OCI-LY7 (cell line): ENCODE data around the gene PDK2. TPM values are rescaled to one million over a fixed set of nuclear protein-coding genes. Genes with fewer than 3 reads are reported as not detected.

Experiments used
- BruUV-seq: library from RNA; stranded (reverse); fragments of 400-500 nt; replicated peaks from 2 replicates; lab custom pipeline; 2021; lab: Mats Ljungman, UMichigan
- CTCF ChIA-PET: fragments of 300-600 bp; sonication (Branson Sonifier 250); formaldehyde crosslinking; loops from one replicate; lab custom pipeline; 2022; ENCODE audit warnings: antibody characterized with exemption; ENCODE audit not compliant: unreplicated experiment; lab: Charles Lee
- POLR2A ChIA-PET: fragments of 300-600 bp; sonication (Branson Sonifier 250); formaldehyde crosslinking; loops from one replicate; lab custom pipeline; 2022; ENCODE audit warnings: antibody characterized with exemption; lab: Charles Lee
- DNase-seq: peaks from one replicate; pipeline ENCODE4 v3.0.0-alpha.2; 2015; ENCODE audit warnings: low spot score
- H2AFZ ChIP-seq: fragments of 200-600 bp; sonication (generic), shearing (Covaris generic); 2 replicates; pipeline ENCODE4 v1.6.1; 2014; ENCODE audit warnings: mild to moderate bottlenecking, antibody characterized with exemption, low read length, moderate library complexity
- H3K27ac ChIP-seq: fragments of 200-600 bp; sonication (generic); 2 replicates; pipeline ENCODE4 v1.5.1; 2014; ENCODE audit warnings: mixed run types, low read depth, mild to moderate bottlenecking, moderate library complexity, low read length, inconsistent platforms; ENCODE audit not compliant: poor library complexity, severe bottlenecking
- H3K36me3 ChIP-seq: fragments of 200-600 bp; sonication (generic); 2 replicates; pipeline ENCODE4 v1.6.1; 2014; ENCODE audit warnings: mild to moderate bottlenecking, antibody characterized with exemption, low read length, moderate library complexity, mixed read lengths; ENCODE audit not compliant: insufficient read depth
- H3K4me1 ChIP-seq: fragments of 200-600 bp; sonication (generic); 2 replicates; pipeline ENCODE4 v1.5.1; 2014; ENCODE audit warnings: mild to moderate bottlenecking, low read length; ENCODE audit not compliant: insufficient read depth, poor library complexity, severe bottlenecking
- H3K4me2 ChIP-seq: fragments of 200-600 bp; sonication (generic); 2 replicates; pipeline ENCODE4 v1.6.1; 2014; ENCODE audit warnings: mild to moderate bottlenecking, low read length
- H3K4me3 ChIP-seq: fragments of 200-600 bp; sonication (generic); 2 replicates; pipeline ENCODE4 v1.5.1; 2014; ENCODE audit warnings: mild to moderate bottlenecking, low read depth, low read length; ENCODE audit not compliant: poor library complexity, severe bottlenecking
- H3K79me2 ChIP-seq: fragments of 200-600 bp; sonication (generic); 2 replicates; pipeline ENCODE4 v1.6.1; 2016; ENCODE audit warnings: low read depth, mild to moderate bottlenecking, low read length, moderate library complexity, mixed read lengths; ENCODE audit not compliant: insufficient read depth
- H3K9me2 ChIP-seq: fragments of 200-600 bp; sonication (generic); 2 replicates; pipeline ENCODE4 v1.6.1; 2016; ENCODE audit warnings: mild to moderate bottlenecking, low read length, mixed read lengths; ENCODE audit not compliant: insufficient read depth
- H3K9me3 ChIP-seq: fragments of 200-600 bp; sonication (generic); 2 replicates; pipeline ENCODE4 v1.6.1; 2014; ENCODE audit warnings: mild to moderate bottlenecking, mixed run types, low read length, mixed read lengths
- H4K20me1 ChIP-seq: fragments of 200-600 bp; sonication (generic); 2 replicates; pipeline ENCODE4 v1.6.1; 2014; ENCODE audit warnings: mild to moderate bottlenecking, antibody characterized with exemption, low read length, moderate library complexity, mixed read lengths; ENCODE audit not compliant: insufficient read depth
- CTCF ChIP-seq: fragments of 200-600 bp; sonication (generic); conservative IDR thresholded peaks from 2 replicates; pipeline ENCODE4 v1.5.1; 2014; ENCODE audit warnings: mild to moderate bottlenecking, antibody characterized with exemption, low read length, moderate library complexity, mixed read lengths
- EZH2phosphoT487 ChIP-seq: fragments of 200-600 bp; sonication (generic); IDR thresholded peaks from 2 replicates; pipeline ENCODE4 v1.6.1; 2018; ENCODE audit warnings: low read depth, borderline replicate concordance, mild to moderate bottlenecking, mixed run types, antibody characterized with exemption, low read length, moderate library complexity, mixed read lengths
- intact Hi-C: fragments of 100-400 bp; cut with micrococcal nuclease; formaldehyde crosslinking; loops from one replicate; pipeline ENCODE4 v1.10.0; 2022; ENCODE audit not compliant: unreplicated experiment
- total RNA-seq, 2 experiments: library from RNA; depleted of rRNA in 1 of 2; stranded (reverse); fragments of >200 nt in 1 of 2; shearing (Covaris generic) in 1 of 2; gene quantifications; 2 replicates each; pipeline ENCODE4 v1.2.3, GENCODE V29; 2014 to 2022

PDK2 gene
- total RNA-seq, 2 experiments from 2014 or later, result 21.8 to 27.7 TPM

GRCh38 chr17:50075446-50076032, 19.6 kb upstream of the PDK2 start:
- H3K4me2 ChIP-seq, result no peak overlapping the region
- POLR2A ChIA-PET, result no interaction called here
- BruUV-seq, result no TSS peak
- no peaks in the 10 kb centered on the region for H4K20me1 ChIP-seq
- H3K27ac ChIP-seq, result no peak overlapping the region
- CTCF ChIA-PET, result no interaction called here
- peaks cover 43% of the 10 kb centered on the region for H3K4me1 ChIP-seq
- no peaks in the 10 kb centered on the region for H3K79me2 ChIP-seq
- DNase-seq, result no peak
- intact Hi-C loops, result no loop called here
- peaks cover 44% of the 10 kb centered on the region for H3K36me3 ChIP-seq
- H3K9me3 ChIP-seq, result no peaks in the 10 kb centered on the region
- H2AFZ ChIP-seq, result no peak overlapping the region
- TF ChIP-seq EZH2phosphoT487 (no peak), CTCF (no peak)
- H3K4me3 ChIP-seq, result no peak overlapping the region
- no peaks in the 10 kb centered on the region for H3K9me2 ChIP-seq

GRCh38 chr17:50076221-50076590, 18.9 kb upstream of the PDK2 start:
- H2AFZ ChIP-seq, result no peak overlapping the region
- no peak for DNase-seq
- intact Hi-C loops, result no loop called here
- H3K9me3 ChIP-seq, result no peaks in the 10 kb centered on the region
- POLR2A ChIA-PET, result no interaction called here
- H3K36me3 ChIP-seq, result peaks cover 40% of the 10 kb centered on the region
- H3K4me3 ChIP-seq, result no peak overlapping the region
- H3K9me2 ChIP-seq, result no peaks in the 10 kb centered on the region
- H3K4me1 ChIP-seq, result peaks cover 50% of the 10 kb centered on the region
- no peaks in the 10 kb centered on the region for H4K20me1 ChIP-seq
- no peak overlapping the region for H3K4me2 ChIP-seq
- no peaks in the 10 kb centered on the region for H3K79me2 ChIP-seq
- BruUV-seq, result no TSS peak
- TF ChIP-seq EZH2phosphoT487 (no peak), CTCF (no peak)
- H3K27ac ChIP-seq, result no peak overlapping the region
- CTCF ChIA-PET, result no interaction called here

DNA sequence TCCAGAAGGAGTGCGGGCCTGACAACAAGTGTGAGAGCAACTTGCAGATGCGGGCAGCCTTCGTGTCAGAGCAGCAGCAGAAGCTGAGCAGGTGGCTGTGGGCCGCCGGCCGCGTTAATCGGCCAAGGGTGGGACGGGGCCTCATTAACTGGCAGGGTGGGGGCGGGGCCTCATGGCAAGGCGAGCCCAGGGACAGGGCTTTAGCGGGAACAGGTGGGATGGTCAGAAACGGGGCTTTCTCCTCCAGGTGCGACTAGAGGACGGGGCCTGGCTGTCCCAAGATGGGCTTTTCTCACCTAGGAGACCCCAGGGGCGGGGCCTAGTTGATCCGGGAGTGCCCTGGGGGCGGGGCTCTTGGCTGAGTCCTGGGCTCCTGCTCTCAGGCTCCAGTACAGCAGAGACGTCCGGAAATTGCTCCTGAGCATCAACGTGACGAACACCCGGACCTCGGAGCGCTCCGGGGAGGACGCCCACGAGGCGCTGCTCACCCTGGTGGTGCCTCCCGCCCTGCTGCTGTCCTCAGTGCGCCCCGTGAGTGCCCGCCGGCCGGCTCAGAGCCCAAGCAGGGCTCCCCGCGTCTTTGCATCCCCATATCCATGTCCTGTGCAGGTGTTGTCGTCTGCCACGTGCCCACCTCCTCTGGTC, 18.4 kb upstream of the PDK2 start:
- Histone ChIP-seq H2AFZ (no peak overlapping the region), H3K27ac (no peak overlapping the region), H3K4me1 (peaks cover 53% of the 10 kb centered on the region), H3K79me2 (no peaks in the 10 kb centered on the region), H3K36me3 (peaks cover 40% of the 10 kb centered on the region), H3K4me2 (no peak overlapping the region), H3K9me3 (no peaks in the 10 kb centered on the region), H3K9me2 (no peaks in the 10 kb centered on the region), H4K20me1 (no peaks in the 10 kb centered on the region), H3K4me3 (no peak overlapping the region)
- no peak for DNase-seq
- no TSS peak for BruUV-seq
- TF ChIP-seq EZH2phosphoT487 (no peak), CTCF (no peak)
- ChIA-PET POLR2A (no interaction called here), CTCF (interaction anchor here (0.6 kb wide), 1 partner anchor 146 kb away, joined by 4 read pairs; no protein-coding TSS in a partner anchor)
- intact Hi-C loops, result no loop called here
